Right forelimb (tissue), 1 donor: Measurements from ENCODE around the gene NALCN.

Experiments
- DNase-seq: peaks from one replicate; pipeline ENCODE4 v3.0.0-alpha.2; 2018

The NALCN gene

DNA sequence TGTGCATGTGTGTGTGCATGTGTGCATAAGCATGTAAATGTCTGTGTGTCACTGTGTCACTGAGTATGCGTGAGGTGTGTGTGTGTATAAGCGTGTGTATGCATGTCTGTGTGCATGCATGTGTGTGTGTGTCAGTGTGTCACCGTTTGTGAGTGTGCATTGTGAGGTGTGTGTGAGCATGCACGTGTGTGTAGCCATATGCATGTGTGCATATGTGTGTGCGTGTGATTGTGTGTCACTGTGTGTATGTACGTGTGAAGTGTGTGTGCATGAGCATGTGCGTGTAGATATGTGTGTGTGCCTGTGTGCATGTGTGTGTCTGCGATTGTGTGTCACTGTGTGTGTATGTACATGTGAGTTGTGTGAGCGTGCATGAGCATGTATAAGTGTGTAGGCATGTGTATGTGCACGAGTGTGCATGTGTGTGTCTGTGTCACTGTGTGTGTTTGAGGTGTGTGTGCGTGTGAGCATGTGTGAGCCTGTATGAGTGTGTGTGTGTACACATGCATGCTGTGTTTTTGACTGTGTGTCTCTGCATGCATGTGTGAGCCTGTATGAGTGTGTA, 144.5 kb downstream of the NALCN start:
- DNase-seq, result no peak

- DNase-seq, result no peak
Observed at GRCh38 chr13:101267656-101268055, 148.7 kb downstream of the NALCN start.

- DNase-seq, result no peak
Observed at GRCh38 chr13:101265934-101266333, 150.4 kb downstream of the NALCN start.

- DNase-seq, result no peak
Observed at GRCh38 chr13:101264931-101265330, 151.4 kb downstream of the NALCN start.

- no peak for DNase-seq
Observed at GRCh38 chr13:101262306-101262705, 154.0 kb downstream of the NALCN start.

DNA sequence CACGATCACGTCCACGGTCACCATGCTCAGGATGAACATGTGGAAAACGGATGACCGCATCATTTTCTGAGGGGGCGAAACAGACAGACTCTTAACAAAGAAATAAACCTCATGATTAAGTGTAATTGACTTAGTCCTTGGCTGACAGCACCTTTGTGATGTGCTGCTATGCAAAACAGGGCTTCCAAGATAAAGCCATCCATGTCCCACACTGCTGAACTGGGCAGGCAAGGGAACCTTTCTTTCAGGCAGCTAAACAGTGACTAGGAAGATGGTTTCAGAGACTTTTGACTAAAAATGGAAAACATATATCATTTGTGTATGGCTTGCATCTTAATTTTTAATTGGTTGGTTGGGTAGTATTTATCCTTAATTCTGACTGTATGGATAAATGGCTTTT, 157.8 kb downstream of the NALCN start:
- no peak for DNase-seq

GRCh38 chr13:101258071-101258470, 158.2 kb downstream of the NALCN start:
- no peak for DNase-seq

GRCh38 chr13:101248739-101249514, 167.4 kb downstream of the NALCN start:
- no peak for DNase-seq

GRCh38 chr13:101242720-101243119, 173.6 kb downstream of the NALCN start:
- no peak for DNase-seq

DNA sequence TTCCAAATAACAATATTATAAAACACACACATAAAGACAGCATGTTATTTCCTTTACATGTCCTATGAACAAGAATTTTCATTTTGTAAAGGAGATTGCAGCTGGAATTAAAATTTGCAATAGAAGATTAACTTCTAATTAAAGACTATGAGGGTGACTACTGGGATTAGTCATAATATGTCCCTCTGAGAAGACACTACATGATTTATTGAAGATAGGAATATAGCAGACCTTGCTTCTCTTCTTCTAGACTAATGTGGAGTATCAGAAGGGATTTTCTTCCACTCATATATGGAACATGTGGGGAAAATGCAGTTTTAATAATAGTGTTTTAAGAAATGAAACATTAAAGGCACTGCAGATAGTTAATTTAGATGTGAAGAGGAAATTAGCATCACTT, 177.8 kb downstream of the NALCN start:
- no peak for DNase-seq

DNA sequence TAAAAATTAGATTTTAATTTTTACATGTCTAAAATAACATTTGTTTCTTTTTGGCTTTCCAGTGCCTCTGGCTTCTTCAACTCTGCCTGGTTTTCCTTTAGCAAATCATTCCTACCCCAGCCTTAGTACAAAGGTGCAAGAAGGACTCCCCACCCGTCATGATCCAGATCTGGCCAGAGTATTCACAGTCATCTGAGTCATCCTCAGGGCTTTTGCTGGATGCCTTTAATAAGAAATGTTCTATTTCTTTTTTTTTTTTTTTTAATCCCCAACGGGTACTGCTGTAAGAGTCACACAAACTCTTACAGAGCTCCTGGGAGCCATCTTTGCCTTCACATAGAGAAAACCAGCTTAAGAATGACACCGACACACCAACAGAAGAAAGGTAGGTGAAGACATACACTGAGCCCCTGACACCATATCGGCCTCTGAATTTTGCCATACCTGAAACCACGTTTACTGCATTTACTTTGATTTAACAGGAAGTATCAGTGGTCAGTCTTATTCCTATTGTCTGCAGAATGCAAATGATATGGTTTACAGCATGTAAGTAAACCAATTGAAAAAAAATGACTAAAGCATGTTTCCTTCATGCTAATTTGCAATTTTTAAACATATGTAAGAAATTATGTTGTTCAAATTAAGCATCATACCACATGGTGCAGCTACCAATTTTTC, 184.4 kb downstream of the NALCN start:
- no peak for DNase-seq

DNA sequence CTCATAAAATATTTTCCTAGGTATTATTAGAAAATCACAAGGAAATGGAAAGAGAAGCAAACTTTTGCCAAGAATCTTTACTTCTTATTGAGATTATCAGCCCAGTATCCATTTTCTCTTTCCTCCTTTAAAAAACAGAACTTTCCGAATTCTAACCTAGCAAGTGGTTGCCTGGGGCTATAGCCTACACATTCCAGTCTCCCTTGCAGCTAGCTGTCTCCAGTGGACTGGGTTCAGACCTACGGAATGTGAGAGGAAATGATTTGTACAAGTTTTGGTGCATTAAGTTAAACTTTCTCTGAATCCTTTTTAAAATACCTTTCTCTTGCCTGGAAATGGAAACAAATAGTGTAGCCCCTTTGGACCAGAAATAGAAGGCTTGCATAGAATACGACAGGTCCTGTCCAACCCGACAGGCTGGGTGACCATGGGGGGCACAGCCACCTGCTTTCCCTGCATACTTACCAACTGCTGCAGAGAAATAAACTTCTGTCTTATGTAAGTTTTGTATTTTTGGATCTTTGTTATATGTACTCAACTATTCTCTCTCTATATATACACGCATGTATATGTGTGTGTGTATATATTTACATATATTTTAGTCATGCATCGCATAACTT, 185.9 kb downstream of the NALCN start:
- DNase-seq, result no peak

- DNase-seq, result no peak
Observed at GRCh38 chr13:101219609-101220265, 196.6 kb downstream of the NALCN start.

DNA sequence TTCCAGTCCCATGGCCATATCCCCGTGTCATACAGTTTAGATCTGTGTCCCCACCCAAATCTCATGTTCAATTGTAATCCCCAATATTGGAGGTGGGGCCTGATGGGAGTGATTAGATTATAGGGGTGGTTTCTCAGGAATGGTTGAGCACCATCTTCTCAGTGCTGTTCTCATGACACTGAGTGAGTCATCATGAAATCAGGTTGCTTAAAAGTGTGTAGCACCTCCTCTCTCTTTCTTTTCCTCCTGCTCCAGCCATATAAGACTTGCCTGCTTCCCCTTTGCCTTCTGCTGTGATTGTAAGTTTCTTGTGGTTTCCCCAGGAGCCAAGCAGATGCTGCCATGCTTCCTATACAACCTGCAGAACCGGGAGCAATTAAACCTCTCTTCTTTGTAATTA, 197.8 kb downstream of the NALCN start:
- DNase-seq, result no peak

DNA sequence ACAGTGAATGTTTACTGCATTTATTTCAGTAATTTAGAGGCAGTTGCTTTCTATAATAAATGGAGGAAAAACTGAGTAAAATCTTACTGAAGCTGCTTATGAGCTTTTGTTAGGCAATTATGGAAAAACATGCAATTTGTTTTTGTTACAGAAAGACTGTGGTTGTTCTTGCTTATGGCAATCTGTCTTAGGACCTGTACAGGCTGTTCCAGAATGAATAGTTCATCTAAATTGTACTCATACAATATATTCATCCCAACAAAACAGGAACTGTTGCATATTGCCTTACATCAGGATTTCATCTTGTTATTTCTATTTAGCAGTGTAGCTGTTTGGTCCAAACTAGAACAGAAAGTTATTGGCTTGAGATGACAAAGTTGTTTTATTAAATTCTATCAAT, 199.2 kb downstream of the NALCN start:
- DNase-seq, result no peak

DNA sequence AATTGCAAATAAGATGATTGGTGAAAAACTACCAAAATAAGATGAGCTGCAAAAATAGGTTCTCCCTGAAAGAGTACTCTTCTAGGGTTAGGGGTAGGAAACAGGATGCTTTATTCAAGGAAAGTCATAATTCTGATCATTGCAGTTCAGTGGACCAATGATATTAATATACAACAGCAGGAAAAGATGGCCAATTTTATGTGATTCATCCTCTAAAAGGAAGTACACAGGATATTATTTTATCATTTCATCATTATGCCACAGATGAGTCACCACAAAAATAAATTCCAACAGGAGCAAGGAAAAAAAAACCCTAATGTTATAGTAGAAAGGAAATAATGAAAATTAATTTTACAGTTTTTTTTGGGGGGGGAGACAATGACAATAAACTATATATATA, 205.0 kb downstream of the NALCN start:
- no peak for DNase-seq

DNA sequence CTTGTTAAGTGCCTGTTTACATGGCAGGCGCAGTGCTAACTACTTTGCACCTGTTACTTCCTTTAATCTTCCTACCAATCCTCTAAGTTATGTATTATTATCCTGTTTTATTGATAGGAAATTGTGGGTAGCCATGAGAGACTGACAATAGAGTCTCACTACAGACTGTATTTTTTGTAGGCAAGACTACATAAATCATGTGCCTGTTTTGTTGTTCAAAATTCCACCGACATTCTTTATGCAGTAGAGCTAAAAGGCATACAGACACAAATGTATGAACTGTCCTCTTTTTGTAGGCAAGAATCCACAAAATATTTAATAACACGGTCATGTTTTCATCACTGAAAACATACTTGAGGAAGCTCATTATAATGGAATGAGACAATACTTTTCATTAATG, 205.5 kb downstream of the NALCN start:
- no peak for DNase-seq

GRCh38 chr13:101209206-101209893, 207.0 kb downstream of the NALCN start:
- no peak for DNase-seq

- no peak for DNase-seq
Observed at GRCh38 chr13:101205408-101205807, 210.9 kb downstream of the NALCN start.

DNA sequence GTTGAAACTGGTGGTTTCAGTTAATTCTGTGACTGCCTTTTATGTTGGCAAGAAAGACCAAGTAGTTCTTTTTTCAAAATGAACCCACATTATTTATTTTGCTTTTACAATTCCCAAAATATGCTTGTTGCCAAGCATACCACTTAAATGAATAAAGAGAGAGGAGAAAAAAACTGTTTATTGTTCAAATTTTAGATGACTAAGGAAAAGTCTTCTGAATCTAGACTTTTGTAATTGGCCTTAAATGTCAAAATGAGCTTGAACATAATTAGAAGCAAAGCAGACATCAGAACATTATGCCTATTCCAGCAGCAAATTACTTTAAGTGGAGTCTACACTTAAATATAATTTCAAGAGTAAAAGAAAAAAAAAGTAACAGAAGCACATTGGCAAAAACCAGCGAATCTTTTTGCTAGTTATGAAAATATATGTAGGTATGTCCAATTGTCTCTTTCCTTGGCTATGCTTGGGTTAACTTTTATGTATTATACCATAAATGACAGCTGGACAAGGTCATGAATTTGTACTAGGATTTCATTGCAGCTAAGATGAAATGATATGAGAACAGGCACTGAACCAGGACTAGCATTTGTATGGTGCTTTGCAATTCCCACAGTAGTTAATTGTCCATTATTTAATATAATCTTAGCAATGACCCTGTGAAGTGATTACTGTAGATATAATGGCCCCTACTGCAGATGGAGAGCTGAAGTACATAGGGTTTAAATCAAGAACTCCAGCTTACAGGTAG, 211.9 kb downstream of the NALCN start:
- no peak for DNase-seq

DNA sequence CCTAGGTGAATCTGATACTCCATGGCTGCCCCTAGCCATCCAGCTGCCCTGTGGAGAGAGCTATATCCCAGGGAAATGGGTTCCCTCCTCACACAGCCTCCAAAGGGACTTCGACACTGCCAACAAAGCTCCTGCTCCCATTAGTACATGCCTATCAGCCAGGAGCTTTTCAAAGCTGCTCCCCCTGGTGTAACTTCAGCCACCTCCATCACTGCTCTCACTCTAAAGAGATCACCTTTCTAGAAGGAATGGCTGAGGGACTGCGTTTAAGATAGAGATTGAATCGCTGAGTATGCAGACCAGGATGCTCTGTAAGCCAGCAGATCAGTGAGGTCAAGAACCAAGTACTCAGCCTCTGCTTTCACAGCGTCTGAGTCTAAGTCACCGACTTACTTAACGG, 213.7 kb downstream of the NALCN start:
- DNase-seq, result no peak

GRCh38 chr13:101190976-101191375, 225.3 kb downstream of the NALCN start:
- no peak for DNase-seq
